ENCODE results near the gene CHST8.

The CHST8 gene

GRCh38 chr19:33621811-33622504, at the start of gene CHST8:
Gene CHST8 (plus strand): TSS chr19:33621953. CDS start chr19:33689262, 67,309 bp downstream.
- DNase-seq (ENCODE audit: low spot score in 2 of 2) (no peak), ATAC-seq (ENCODE audit: low read depth) (no peak)
- Mint-ChIP-seq H3K27ac (no peak within 1 kb of the TSS), H3K4me1 (no peaks in the 10 kb centered on the region), H3K9me3 (peaks cover 4% of the 10 kb centered on the region), H3K36me3 (no peaks in the 10 kb centered on the region), H3K4me3 (no peak within 1 kb of the TSS), H3K27me3 (peaks cover 18% of the 10 kb centered on the region)

GRCh38 chr19:33572929-33573328, 48.8 kb upstream of the CHST8 start:
- Mint-ChIP-seq H3K27ac (no peak overlapping the region), H3K9me3 (peaks cover 9% of the 10 kb centered on the region), H3K4me1 (no peaks in the 10 kb centered on the region), H3K27me3 (peaks cover 3% of the 10 kb centered on the region), H3K4me3 (no peak overlapping the region), H3K36me3 (no peaks in the 10 kb centered on the region)
- ATAC-seq (ENCODE audit: low read depth) (no peak), DNase-seq (ENCODE audit: low spot score in 2 of 2) (no peak)

GRCh38 chr19:33574824-33575223, 46.9 kb upstream of the CHST8 start:
- DNase-seq (ENCODE audit: low spot score in 2 of 2) (no peak), ATAC-seq (ENCODE audit: low read depth) (no peak)
- H3K4me3 Mint-ChIP-seq: no peak overlapping the region
- no peaks in the 10 kb centered on the region for H3K4me1 Mint-ChIP-seq
- no peak overlapping the region for H3K27ac Mint-ChIP-seq
- peaks cover 9% of the 10 kb centered on the region for H3K9me3 Mint-ChIP-seq
- no peaks in the 10 kb centered on the region for H3K36me3 Mint-ChIP-seq
- H3K27me3 Mint-ChIP-seq: no peaks in the 10 kb centered on the region

- no peak overlapping the region for H3K4me3 Mint-ChIP-seq
- DNase-seq (ENCODE audit: low spot score in 2 of 2) (no peak), ATAC-seq (ENCODE audit: low read depth) (no peak)
- no peak overlapping the region for H3K27ac Mint-ChIP-seq
- H3K4me1 Mint-ChIP-seq: no peaks in the 10 kb centered on the region
- peaks cover 3% of the 10 kb centered on the region for H3K27me3 Mint-ChIP-seq
- H3K9me3 Mint-ChIP-seq: peaks cover 7% of the 10 kb centered on the region
- H3K36me3 Mint-ChIP-seq: no peaks in the 10 kb centered on the region
These were observed 43.1 kb upstream of the CHST8 start for GRCh38 chr19:33578697-33579096.

GRCh38 chr19:33580026-33580644, 41.6 kb upstream of the CHST8 start:
- H3K27ac Mint-ChIP-seq: no peak overlapping the region
- H3K27me3 Mint-ChIP-seq: peaks cover 3% of the 10 kb centered on the region
- DNase-seq (ENCODE audit: low spot score in 2 of 2) (no peak), ATAC-seq (ENCODE audit: low read depth) (no peak)
- H3K4me3 Mint-ChIP-seq: no peak overlapping the region
- no peaks in the 10 kb centered on the region for H3K36me3 Mint-ChIP-seq
- H3K4me1 Mint-ChIP-seq: no peaks in the 10 kb centered on the region
- no peaks in the 10 kb centered on the region for H3K9me3 Mint-ChIP-seq

GRCh38 chr19:33580645-33581037, 41.1 kb upstream of the CHST8 start:
- Mint-ChIP-seq H3K4me3 (no peak overlapping the region), H3K27me3 (peaks cover 3% of the 10 kb centered on the region), H3K27ac (no peak overlapping the region), H3K36me3 (no peaks in the 10 kb centered on the region), H3K4me1 (no peaks in the 10 kb centered on the region), H3K9me3 (no peaks in the 10 kb centered on the region)
- ATAC-seq (ENCODE audit: low read depth) (no peak), DNase-seq (ENCODE audit: low spot score in 2 of 2) (no peak)

- Mint-ChIP-seq H3K36me3 (no peaks in the 10 kb centered on the region), H3K4me3 (no peak overlapping the region), H3K4me1 (no peaks in the 10 kb centered on the region), H3K9me3 (peaks cover 8% of the 10 kb centered on the region), H3K27ac (no peak overlapping the region), H3K27me3 (peaks cover 3% of the 10 kb centered on the region)
- ATAC-seq (ENCODE audit: low read depth): no peak
- no peak for DNase-seq (ENCODE audit: low spot score in 2 of 2)
These were observed 38.8 kb upstream of the CHST8 start for GRCh38 chr19:33582914-33583313.

GRCh38 chr19:33587150-33587549, 34.6 kb upstream of the CHST8 start:
- no peak overlapping the region for H3K4me3 Mint-ChIP-seq
- no peaks in the 10 kb centered on the region for H3K36me3 Mint-ChIP-seq
- H3K27me3 Mint-ChIP-seq: no peaks in the 10 kb centered on the region
- peaks cover 16% of the 10 kb centered on the region for H3K9me3 Mint-ChIP-seq
- ATAC-seq (ENCODE audit: low read depth): no peak
- DNase-seq (ENCODE audit: low spot score in 2 of 2): no peak
- no peaks in the 10 kb centered on the region for H3K4me1 Mint-ChIP-seq
- no peak overlapping the region for H3K27ac Mint-ChIP-seq

- H3K27me3 Mint-ChIP-seq: no peaks in the 10 kb centered on the region
- H3K27ac Mint-ChIP-seq: no peak overlapping the region
- H3K4me1 Mint-ChIP-seq: no peaks in the 10 kb centered on the region
- DNase-seq (ENCODE audit: low spot score in 2 of 2) (no peak), ATAC-seq (ENCODE audit: low read depth) (no peak)
- no peaks in the 10 kb centered on the region for H3K36me3 Mint-ChIP-seq
- peaks cover 16% of the 10 kb centered on the region for H3K9me3 Mint-ChIP-seq
- H3K4me3 Mint-ChIP-seq: no peak overlapping the region
These were observed 31.5 kb upstream of the CHST8 start for GRCh38 chr19:33590224-33590623.

- DNase-seq (ENCODE audit: low spot score in 2 of 2) (no peak), ATAC-seq (ENCODE audit: low read depth) (no peak)
- peaks cover 2% of the 10 kb centered on the region for H3K27me3 Mint-ChIP-seq
- H3K4me1 Mint-ChIP-seq: no peaks in the 10 kb centered on the region
- H3K27ac Mint-ChIP-seq: no peak overlapping the region
- H3K4me3 Mint-ChIP-seq: no peak overlapping the region
- peaks cover 5% of the 10 kb centered on the region for H3K9me3 Mint-ChIP-seq
- H3K36me3 Mint-ChIP-seq: no peaks in the 10 kb centered on the region
These were observed 26.0 kb upstream of the CHST8 start for GRCh38 chr19:33595783-33596182.

- peaks cover 2% of the 10 kb centered on the region for H3K36me3 Mint-ChIP-seq
- no peak overlapping the region for H3K27ac Mint-ChIP-seq
- DNase-seq (ENCODE audit: low spot score in 2 of 2): no peak
- peaks cover 3% of the 10 kb centered on the region for H3K27me3 Mint-ChIP-seq
- ATAC-seq (ENCODE audit: low read depth): no peak
- peaks cover 19% of the 10 kb centered on the region for H3K9me3 Mint-ChIP-seq
- no peaks in the 10 kb centered on the region for H3K4me1 Mint-ChIP-seq
- no peak overlapping the region for H3K4me3 Mint-ChIP-seq
These were observed 20.2 kb upstream of the CHST8 start for GRCh38 chr19:33601583-33601982.

- Mint-ChIP-seq H3K4me3 (no peak overlapping the region), H3K27me3 (peaks cover 3% of the 10 kb centered on the region), H3K27ac (no peak overlapping the region), H3K36me3 (peaks cover 2% of the 10 kb centered on the region), H3K4me1 (no peaks in the 10 kb centered on the region), H3K9me3 (peaks cover 16% of the 10 kb centered on the region)
- no peak for DNase-seq (ENCODE audit: low spot score in 2 of 2)
- ATAC-seq (ENCODE audit: low read depth): no peak
These were observed 19.1 kb upstream of the CHST8 start for GRCh38 chr19:33602576-33603204.

GRCh38 chr19:33603377-33603776, 18.4 kb upstream of the CHST8 start:
- no peak for ATAC-seq (ENCODE audit: low read depth)
- Mint-ChIP-seq H3K36me3 (peaks cover 2% of the 10 kb centered on the region), H3K27me3 (peaks cover 3% of the 10 kb centered on the region), H3K9me3 (peaks cover 16% of the 10 kb centered on the region), H3K27ac (no peak overlapping the region), H3K4me1 (no peaks in the 10 kb centered on the region), H3K4me3 (no peak overlapping the region)
- no peak for DNase-seq (ENCODE audit: low spot score in 2 of 2)

- no peak overlapping the region for H3K4me3 Mint-ChIP-seq
- no peak overlapping the region for H3K27ac Mint-ChIP-seq
- DNase-seq (ENCODE audit: low spot score in 2 of 2): no peak
- H3K36me3 Mint-ChIP-seq: peaks cover 2% of the 10 kb centered on the region
- no peak for ATAC-seq (ENCODE audit: low read depth)
- H3K27me3 Mint-ChIP-seq: peaks cover 1% of the 10 kb centered on the region
- H3K4me1 Mint-ChIP-seq: no peaks in the 10 kb centered on the region
- peaks cover 20% of the 10 kb centered on the region for H3K9me3 Mint-ChIP-seq
These were observed 17.1 kb upstream of the CHST8 start for GRCh38 chr19:33604651-33605050.
